ENCODE results near the gene SLCO3A1. TPM values are rescaled to one million over a fixed set of nuclear protein-coding genes. Genes with fewer than 3 reads are reported as not detected.
A peak's percentile ranks its signal among the peaks of the same experiment; 100 is the strongest.

SLCO3A1 gene
- total and polyA plus RNA-seq, 10 donors: 7.5 to 79.5 (median 40.7) TPM

DNA sequence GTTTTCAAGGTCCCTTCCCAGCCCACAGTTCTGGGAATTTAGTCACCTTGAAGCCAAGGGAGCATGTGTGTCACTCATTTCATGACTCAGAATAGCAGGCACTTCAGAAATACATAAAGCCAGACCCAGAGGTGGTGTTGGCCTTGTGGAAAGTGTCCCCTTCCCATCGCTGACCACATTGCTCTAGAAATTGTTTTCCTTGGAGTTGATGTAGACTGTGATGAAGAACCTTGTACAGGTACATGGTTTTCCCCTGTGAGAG is 158.8 kb downstream of the SLCO3A1 start:
- Histone ChIP-seq H3K27ac (peak overlapping the region in 6 of 8 donors; percentile 22 to 57 (median 40)), H3K4me1 (peaks cover 3 to 57% (median 32%) of the 10 kb centered on the region in 6 donors), H3K4me3 (no peak overlapping the region), H3K9me3 (no peaks in the 10 kb centered on the region), H3K27me3 (replicated peaks in 1 of 7) (no peaks in the 10 kb centered on the region), H3K36me3 (no peaks in the 10 kb centered on the region)
- 62 to 79% (median 77%) methylated on average over 1 of the region's 1 CpG; no CpG with 5 or more reads in 1 of the 5 donors for WGBS, 5 donors
- intact Hi-C loops (cut with DNase I; ENCODE audit: low total_unique reads): no loop called here
- DNase-seq: no peak
- TF ChIP-seq POLR2A (IDR thresholded peaks at IDR 0.05) (no peak), POLR2AphosphoS5 (IDR thresholded peaks at IDR 0.05) (no peak)
- TF ChIP-seq, protein P1, sequence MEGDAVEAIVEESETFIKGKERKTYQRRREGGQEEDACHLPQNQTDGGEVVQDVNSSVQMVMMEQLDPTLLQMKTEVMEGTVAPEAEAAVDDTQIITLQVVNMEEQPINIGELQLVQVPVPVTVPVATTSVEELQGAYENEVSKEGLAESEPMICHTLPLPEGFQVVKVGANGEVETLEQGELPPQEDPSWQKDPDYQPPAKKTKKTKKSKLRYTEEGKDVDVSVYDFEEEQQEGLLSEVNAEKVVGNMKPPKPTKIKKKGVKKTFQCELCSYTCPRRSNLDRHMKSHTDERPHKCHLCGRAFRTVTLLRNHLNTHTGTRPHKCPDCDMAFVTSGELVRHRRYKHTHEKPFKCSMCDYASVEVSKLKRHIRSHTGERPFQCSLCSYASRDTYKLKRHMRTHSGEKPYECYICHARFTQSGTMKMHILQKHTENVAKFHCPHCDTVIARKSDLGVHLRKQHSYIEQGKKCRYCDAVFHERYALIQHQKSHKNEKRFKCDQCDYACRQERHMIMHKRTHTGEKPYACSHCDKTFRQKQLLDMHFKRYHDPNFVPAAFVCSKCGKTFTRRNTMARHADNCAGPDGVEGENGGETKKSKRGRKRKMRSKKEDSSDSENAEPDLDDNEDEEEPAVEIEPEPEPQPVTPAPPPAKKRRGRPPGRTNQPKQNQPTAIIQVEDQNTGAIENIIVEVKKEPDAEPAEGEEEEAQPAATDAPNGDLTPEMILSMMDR (IDR thresholded peaks at IDR 0.05 in 8 of 11, conservative IDR thresholded peaks at IDR 0.05 in 3 of 11): no peak

DNA sequence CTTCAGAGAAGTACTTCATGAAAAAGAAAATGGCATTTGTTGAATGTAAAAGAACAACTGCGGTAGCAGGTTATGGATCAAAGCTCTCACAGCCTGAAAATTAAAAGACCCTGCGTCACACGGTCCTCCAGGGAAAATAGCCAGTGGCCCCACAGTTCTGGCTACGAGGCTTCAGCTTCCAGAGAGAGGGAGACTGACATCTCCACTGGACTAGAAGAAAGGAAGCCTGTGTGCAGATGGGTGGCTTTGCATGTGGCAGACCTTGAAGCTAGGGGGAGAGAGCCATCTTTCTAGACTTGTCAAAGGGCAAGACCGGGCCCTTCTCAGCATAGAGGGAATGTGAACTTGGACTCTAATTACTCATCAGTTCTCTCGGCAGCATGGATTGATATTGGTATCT is 159.4 kb downstream of the SLCO3A1 start:
- 87 to 97% (median 93%) methylated on average over 6 of the region's 6 CpGs for WGBS, 5 donors
- TF ChIP-seq, protein P1 (IDR thresholded peaks at IDR 0.05 in 8 of 11, conservative IDR thresholded peaks at IDR 0.05 in 3 of 11): no peak
- TF ChIP-seq POLR2A (IDR thresholded peaks at IDR 0.05): no peak
- TF ChIP-seq POLR2AphosphoS5 (IDR thresholded peaks at IDR 0.05): no peak
- peak overlapping the region in 5 of 8 donors; percentile 22 to 54 (median 45) for H3K27ac ChIP-seq

DNA sequence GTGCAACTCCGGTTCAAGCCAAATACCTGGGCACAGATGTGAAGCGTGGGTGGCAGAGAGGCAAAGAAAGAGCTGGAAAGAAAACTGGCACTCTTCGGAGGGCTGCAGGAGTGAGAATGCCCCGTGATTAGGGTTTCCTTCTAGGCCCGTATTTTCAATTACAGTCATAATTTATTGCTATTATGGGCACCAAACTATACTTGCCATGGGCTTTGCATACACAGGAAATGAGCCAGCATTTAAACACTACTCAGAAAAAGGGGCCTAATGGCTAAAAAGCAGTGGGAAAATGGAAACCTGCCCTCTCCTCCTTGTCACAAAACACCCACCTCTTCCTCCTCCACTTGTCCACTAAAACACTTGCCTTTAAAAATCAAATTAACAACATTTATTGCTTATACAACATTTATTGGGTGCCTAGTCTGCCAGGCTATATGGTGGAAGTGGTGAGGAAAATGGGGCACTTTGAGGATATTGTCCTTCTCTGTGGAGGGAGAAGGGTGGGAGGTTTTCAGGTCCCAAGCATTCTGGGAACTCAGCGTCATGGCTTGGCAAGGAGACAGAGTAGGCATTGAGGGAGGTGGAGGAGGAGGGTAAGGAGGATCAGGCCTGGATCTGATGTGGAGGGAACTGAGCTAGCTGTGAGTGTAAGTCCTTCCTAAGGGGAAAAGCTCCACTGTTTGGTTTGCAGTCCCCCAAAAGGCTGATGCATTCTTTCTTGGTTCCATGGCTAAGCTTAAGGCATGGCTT is 160.9 kb downstream of the SLCO3A1 start:
- WGBS, 5 donors: 38 to 55% (median 50%) methylated on average over 6 of the region's 6 CpGs
- Histone ChIP-seq H3K4me1 (peaks cover 3 to 49% (median 22%) of the 10 kb centered on the region in 6 donors), H3K9me3 (no peaks in the 10 kb centered on the region), H3K36me3 (no peaks in the 10 kb centered on the region), H3K4me3 (no peak overlapping the region), H3K27me3 (replicated peaks in 1 of 7) (no peaks in the 10 kb centered on the region), H3K27ac (peak overlapping the region in 4 of 8 donors; percentile 18 to 54 (median 32))
- intact Hi-C loops (cut with DNase I; ENCODE audit: low total_unique reads): no loop called here
- DNase-seq: no peak
- TF ChIP-seq, protein P1 (IDR thresholded peaks at IDR 0.05 in 8 of 11, conservative IDR thresholded peaks at IDR 0.05 in 3 of 11): no peak
- TF ChIP-seq POLR2AphosphoS5 (IDR thresholded peaks at IDR 0.05) (no peak), POLR2A (IDR thresholded peaks at IDR 0.05) (no peak)

More for the DNA sequence above, 159.4 kb downstream of the SLCO3A1 start:
- Histone ChIP-seq H3K4me1 (peaks cover 3 to 53% (median 30%) of the 10 kb centered on the region in 6 donors), H3K36me3 (no peaks in the 10 kb centered on the region), H3K4me3 (no peak overlapping the region), H3K27me3 (replicated peaks in 1 of 7) (no peaks in the 10 kb centered on the region), H3K9me3 (no peaks in the 10 kb centered on the region)
- intact Hi-C loops (cut with DNase I; ENCODE audit: low total_unique reads): no loop called here
- DNase-seq: no peak

DNA sequence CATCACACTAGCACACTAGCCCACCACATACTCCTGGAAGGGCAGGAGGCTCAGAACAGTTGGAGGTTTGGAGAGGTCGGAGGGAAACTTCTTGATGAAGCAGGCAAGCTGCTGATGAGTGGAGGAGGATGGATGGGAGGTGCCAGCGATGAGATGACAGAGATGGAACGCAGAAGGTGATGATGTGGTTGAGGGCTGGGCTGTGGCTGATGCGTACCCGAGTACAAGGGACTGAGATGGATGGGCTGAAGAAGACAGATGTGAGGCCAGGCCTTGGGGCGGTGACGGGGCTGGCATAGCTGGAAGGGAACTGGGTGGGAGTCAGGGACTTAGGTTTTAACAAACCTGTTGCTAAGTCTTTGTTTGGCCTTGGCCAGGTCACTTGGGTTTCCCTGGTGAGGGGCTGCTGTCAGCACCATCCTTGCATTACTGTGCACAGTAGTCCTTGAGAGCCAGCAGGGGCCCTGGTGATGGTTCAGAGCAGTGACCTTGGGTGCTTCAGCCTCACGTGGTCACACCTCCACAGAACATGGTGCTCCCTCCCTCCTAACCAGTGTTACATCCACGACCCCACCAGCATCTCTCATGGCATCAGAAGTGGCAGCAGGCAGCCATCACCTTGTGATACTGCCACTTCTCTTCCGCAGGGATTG is 164.5 kb downstream of the SLCO3A1 start:
- DNase-seq: no peak
- H3K36me3 ChIP-seq: no peaks in the 10 kb centered on the region
- WGBS, 5 donors: 77 to 94% (median 89%) methylated on average over 9 to 10 of the region's 10 CpGs
- peaks cover 0 to 54% (median 21%) of the 10 kb centered on the region in 6 donors for H3K4me1 ChIP-seq
- no peaks in the 10 kb centered on the region for H3K9me3 ChIP-seq
- peak overlapping the region in 1 of 8 donors; percentile 24 for H3K27ac ChIP-seq
- TF ChIP-seq, protein P1 (IDR thresholded peaks at IDR 0.05 in 8 of 11, conservative IDR thresholded peaks at IDR 0.05 in 3 of 11): no peak
- TF ChIP-seq POLR2A (IDR thresholded peaks at IDR 0.05) (no peak), POLR2AphosphoS5 (IDR thresholded peaks at IDR 0.05) (no peak)
- H3K4me3 ChIP-seq: no peak overlapping the region
- no peaks in the 10 kb centered on the region for H3K27me3 ChIP-seq (replicated peaks in 1 of 7)
- intact Hi-C loops (cut with DNase I; ENCODE audit: low total_unique reads): no loop called here
